ENCODE data around the gene HNRNPU. TPM values are rescaled to one million over a fixed set of nuclear protein-coding genes. Genes with fewer than 3 reads are reported as not detected.

Gene HNRNPU
- polyA plus RNA-seq, 1 of the 3 experiments (the other 2 are of a cell fraction) = 164 TPM

DNA sequence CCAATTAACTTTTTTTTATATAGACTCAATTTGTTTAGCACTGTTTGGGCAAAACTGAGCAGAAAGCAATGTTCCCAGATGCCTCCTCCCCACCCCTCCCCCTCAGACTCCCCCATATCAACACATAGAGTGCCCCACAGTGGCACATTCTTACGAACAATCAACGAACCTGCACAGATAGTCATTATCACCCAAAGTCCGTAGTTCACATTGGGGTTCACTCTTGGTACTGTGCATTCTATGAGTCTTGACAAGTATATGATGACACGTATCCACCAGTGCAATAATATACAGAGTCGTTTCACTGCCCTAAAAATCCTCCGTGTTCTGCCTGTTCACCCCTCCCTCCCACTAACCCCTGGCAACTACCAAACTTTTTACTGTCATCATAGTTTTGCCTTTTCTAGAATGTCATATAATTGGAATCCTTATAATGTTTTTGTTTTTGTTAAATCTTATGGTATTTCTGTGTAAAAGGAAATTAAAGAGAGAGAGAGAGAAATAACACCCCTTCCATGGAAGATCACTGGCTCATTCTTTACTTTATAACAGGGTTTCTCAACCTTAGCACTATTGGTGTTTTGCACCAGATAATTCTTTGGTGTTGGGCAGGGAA lies 37.2 kb upstream of the HNRNPU start:
- WGBS (ENCODE audit: low lambda C conversion rate) = 93% methylated on average over 6 of the region's 6 CpGs
- Histone ChIP-seq H3K9me3 (no peaks in the 10 kb centered on the region), H3K4me1 (ENCODE audit: control insufficient read depth in 1 of 2, insufficient read depth in 2 of 2, low read depth in 1 of 2, low read length in 1 of 2) (no peaks in the 10 kb centered on the region; a peak in 1 of 4 replicates), H3K9me2 (no peaks in the 10 kb centered on the region), H3K79me2 (ENCODE audit: insufficient read depth) (no peaks in the 10 kb centered on the region), H2AFZ (ENCODE audit: low read depth) (no peak overlapping the region), H3K36me3 (replicated peaks in 1 of 2; ENCODE audit: control insufficient read depth in 1 of 2, insufficient read depth in 2 of 2, low read length in 1 of 2) (no peaks in the 10 kb centered on the region), H3K9ac (no peak overlapping the region), H3K4me3 (ENCODE audit: low read depth in 2 of 2, low read length in 1 of 2) (no peak overlapping the region), H4K20me1 (ENCODE audit: insufficient read depth) (no peaks in the 10 kb centered on the region), H3K4me2 (no peak overlapping the region), H3K27me3 (ENCODE audit: insufficient read depth) (no peaks in the 10 kb centered on the region), H3K27ac (ENCODE audit: low read depth in 2 of 2, low read length in 1 of 2) (no peak overlapping the region), H3F3A (replicated peaks; ENCODE audit: insufficient read depth) (peaks cover 4% of the 10 kb centered on the region)
- POLR2A ChIA-PET = no interaction called here
- no peak for DNase-seq
- CTCF ChIA-PET = no interaction called here
- TF ChIP-seq, protein P1, sequence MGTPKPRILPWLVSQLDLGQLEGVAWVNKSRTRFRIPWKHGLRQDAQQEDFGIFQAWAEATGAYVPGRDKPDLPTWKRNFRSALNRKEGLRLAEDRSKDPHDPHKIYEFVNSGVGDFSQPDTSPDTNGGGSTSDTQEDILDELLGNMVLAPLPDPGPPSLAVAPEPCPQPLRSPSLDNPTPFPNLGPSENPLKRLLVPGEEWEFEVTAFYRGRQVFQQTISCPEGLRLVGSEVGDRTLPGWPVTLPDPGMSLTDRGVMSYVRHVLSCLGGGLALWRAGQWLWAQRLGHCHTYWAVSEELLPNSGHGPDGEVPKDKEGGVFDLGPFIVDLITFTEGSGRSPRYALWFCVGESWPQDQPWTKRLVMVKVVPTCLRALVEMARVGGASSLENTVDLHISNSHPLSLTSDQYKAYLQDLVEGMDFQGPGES (IDR thresholded peaks at IDR 0.05; ENCODE audit: low read depth, low read length) = no peak
- TF ChIP-seq POLR2AphosphoS5 (IDR thresholded peaks at IDR 0.05; ENCODE audit: low read depth, low read length) = no peak
- TF ChIP-seq, protein P2, sequence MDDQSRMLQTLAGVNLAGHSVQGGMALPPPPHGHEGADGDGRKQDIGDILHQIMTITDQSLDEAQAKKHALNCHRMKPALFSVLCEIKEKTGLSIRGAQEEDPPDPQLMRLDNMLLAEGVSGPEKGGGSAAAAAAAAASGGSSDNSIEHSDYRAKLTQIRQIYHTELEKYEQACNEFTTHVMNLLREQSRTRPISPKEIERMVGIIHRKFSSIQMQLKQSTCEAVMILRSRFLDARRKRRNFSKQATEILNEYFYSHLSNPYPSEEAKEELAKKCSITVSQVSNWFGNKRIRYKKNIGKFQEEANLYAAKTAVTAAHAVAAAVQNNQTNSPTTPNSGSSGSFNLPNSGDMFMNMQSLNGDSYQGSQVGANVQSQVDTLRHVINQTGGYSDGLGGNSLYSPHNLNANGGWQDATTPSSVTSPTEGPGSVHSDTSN (IDR thresholded peaks at IDR 0.05) = no peak
- TF ChIP-seq, protein P3, sequence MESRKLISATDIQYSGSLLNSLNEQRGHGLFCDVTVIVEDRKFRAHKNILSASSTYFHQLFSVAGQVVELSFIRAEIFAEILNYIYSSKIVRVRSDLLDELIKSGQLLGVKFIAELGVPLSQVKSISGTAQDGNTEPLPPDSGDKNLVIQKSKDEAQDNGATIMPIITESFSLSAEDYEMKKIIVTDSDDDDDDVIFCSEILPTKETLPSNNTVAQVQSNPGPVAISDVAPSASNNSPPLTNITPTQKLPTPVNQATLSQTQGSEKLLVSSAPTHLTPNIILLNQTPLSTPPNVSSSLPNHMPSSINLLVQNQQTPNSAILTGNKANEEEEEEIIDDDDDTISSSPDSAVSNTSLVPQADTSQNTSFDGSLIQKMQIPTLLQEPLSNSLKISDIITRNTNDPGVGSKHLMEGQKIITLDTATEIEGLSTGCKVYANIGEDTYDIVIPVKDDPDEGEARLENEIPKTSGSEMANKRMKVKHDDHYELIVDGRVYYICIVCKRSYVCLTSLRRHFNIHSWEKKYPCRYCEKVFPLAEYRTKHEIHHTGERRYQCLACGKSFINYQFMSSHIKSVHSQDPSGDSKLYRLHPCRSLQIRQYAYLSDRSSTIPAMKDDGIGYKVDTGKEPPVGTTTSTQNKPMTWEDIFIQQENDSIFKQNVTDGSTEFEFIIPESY (IDR thresholded peaks at IDR 0.05; ENCODE audit: borderline replicate concordance, low read depth) = no peak
- TF ChIP-seq, protein P4, sequence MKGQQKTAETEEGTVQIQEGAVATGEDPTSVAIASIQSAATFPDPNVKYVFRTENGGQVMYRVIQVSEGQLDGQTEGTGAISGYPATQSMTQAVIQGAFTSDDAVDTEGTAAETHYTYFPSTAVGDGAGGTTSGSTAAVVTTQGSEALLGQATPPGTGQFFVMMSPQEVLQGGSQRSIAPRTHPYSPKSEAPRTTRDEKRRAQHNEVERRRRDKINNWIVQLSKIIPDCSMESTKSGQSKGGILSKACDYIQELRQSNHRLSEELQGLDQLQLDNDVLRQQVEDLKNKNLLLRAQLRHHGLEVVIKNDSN (IDR thresholded peaks at IDR 0.05; ENCODE audit: borderline replicate concordance, low read depth) = no peak
- TF ChIP-seq FOXM1 (IDR thresholded peaks at IDR 0.05; ENCODE audit: low read depth) = no peak
- no peak for TF ChIP-seq GABPA (IDR thresholded peaks at IDR 0.05; ENCODE audit: low read depth)
- TF ChIP-seq, protein P5, sequence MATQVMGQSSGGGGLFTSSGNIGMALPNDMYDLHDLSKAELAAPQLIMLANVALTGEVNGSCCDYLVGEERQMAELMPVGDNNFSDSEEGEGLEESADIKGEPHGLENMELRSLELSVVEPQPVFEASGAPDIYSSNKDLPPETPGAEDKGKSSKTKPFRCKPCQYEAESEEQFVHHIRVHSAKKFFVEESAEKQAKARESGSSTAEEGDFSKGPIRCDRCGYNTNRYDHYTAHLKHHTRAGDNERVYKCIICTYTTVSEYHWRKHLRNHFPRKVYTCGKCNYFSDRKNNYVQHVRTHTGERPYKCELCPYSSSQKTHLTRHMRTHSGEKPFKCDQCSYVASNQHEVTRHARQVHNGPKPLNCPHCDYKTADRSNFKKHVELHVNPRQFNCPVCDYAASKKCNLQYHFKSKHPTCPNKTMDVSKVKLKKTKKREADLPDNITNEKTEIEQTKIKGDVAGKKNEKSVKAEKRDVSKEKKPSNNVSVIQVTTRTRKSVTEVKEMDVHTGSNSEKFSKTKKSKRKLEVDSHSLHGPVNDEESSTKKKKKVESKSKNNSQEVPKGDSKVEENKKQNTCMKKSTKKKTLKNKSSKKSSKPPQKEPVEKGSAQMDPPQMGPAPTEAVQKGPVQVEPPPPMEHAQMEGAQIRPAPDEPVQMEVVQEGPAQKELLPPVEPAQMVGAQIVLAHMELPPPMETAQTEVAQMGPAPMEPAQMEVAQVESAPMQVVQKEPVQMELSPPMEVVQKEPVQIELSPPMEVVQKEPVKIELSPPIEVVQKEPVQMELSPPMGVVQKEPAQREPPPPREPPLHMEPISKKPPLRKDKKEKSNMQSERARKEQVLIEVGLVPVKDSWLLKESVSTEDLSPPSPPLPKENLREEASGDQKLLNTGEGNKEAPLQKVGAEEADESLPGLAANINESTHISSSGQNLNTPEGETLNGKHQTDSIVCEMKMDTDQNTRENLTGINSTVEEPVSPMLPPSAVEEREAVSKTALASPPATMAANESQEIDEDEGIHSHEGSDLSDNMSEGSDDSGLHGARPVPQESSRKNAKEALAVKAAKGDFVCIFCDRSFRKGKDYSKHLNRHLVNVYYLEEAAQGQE (IDR thresholded peaks at IDR 0.05; ENCODE audit: low read depth, low read length) = no peak
- TF ChIP-seq, protein P6, sequence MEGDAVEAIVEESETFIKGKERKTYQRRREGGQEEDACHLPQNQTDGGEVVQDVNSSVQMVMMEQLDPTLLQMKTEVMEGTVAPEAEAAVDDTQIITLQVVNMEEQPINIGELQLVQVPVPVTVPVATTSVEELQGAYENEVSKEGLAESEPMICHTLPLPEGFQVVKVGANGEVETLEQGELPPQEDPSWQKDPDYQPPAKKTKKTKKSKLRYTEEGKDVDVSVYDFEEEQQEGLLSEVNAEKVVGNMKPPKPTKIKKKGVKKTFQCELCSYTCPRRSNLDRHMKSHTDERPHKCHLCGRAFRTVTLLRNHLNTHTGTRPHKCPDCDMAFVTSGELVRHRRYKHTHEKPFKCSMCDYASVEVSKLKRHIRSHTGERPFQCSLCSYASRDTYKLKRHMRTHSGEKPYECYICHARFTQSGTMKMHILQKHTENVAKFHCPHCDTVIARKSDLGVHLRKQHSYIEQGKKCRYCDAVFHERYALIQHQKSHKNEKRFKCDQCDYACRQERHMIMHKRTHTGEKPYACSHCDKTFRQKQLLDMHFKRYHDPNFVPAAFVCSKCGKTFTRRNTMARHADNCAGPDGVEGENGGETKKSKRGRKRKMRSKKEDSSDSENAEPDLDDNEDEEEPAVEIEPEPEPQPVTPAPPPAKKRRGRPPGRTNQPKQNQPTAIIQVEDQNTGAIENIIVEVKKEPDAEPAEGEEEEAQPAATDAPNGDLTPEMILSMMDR (IDR thresholded peaks at IDR 0.05) = no peak
- TF ChIP-seq FOSL2 (IDR thresholded peaks at IDR 0.05; ENCODE audit: borderline replicate concordance, low read depth) = no peak
- TF ChIP-seq NRF1 (IDR thresholded peaks at IDR 0.05; ENCODE audit: low read depth, low read length) = no peak
- no peak for TF ChIP-seq MEF2A (IDR thresholded peaks at IDR 0.05; ENCODE audit: borderline replicate concordance, low read depth)
- TF ChIP-seq JUND (IDR thresholded peaks at IDR 0.05) = no peak
- no peak for TF ChIP-seq RAD21 (IDR thresholded peaks at IDR 0.05; ENCODE audit: low read length)
- TF ChIP-seq FOXJ3 (CRISPR knock-in tag; IDR thresholded peaks at IDR 0.05) = no peak
- TF ChIP-seq CHD2 (IDR thresholded peaks at IDR 0.05; ENCODE audit: low read length, partially characterized antibody) = no peak
- no peak for TF ChIP-seq TAF1 (IDR thresholded peaks at IDR 0.05; ENCODE audit: borderline replicate concordance, low read depth, low read length)
- TF ChIP-seq RFX5 (IDR thresholded peaks at IDR 0.05; ENCODE audit: low read length) = no peak
- no peak for TF ChIP-seq YY1 (IDR thresholded peaks at IDR 0.05; ENCODE audit: low read depth)
- TF ChIP-seq, protein P7, sequence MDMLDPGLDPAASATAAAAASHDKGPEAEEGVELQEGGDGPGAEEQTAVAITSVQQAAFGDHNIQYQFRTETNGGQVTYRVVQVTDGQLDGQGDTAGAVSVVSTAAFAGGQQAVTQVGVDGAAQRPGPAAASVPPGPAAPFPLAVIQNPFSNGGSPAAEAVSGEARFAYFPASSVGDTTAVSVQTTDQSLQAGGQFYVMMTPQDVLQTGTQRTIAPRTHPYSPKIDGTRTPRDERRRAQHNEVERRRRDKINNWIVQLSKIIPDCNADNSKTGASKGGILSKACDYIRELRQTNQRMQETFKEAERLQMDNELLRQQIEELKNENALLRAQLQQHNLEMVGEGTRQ (IDR thresholded peaks at IDR 0.05; ENCODE audit: borderline replicate concordance, low read depth, low read length) = no peak

All from SK-N-SH (cell line).